ENCODE data around the gene SNX17.

GRCh38 chr2:27369471-27370025 is 868 bp upstream of the SNX17 start:
- TF ChIP-seq CTCF (conservative IDR thresholded peaks at IDR 0.05): no peak
- TF ChIP-seq EZH2 (IDR thresholded peaks at IDR 0.05; ENCODE audit: low read depth): no peak
